Left kidney (tissue), 2 donors: ENCODE measurements around the gene IFFO2. TPM values are rescaled to one million over a fixed set of nuclear protein-coding genes. Genes with fewer than 3 reads are reported as not detected.

Source experiments
- DNase-seq: peaks from one replicate; pipeline ENCODE4 v3.0.0-alpha.2; 2013
- polyA plus RNA-seq: library from polyadenylated mRNA; unstranded; fragments of 120-200 nt; gene quantifications from one replicate; pipeline ENCODE4 v1.2.1, GENCODE V29; 2013; ENCODE audit not compliant: insufficient read length

Gene IFFO2
- polyA plus RNA-seq, 1 donor, result 26.6 TPM

DNA sequence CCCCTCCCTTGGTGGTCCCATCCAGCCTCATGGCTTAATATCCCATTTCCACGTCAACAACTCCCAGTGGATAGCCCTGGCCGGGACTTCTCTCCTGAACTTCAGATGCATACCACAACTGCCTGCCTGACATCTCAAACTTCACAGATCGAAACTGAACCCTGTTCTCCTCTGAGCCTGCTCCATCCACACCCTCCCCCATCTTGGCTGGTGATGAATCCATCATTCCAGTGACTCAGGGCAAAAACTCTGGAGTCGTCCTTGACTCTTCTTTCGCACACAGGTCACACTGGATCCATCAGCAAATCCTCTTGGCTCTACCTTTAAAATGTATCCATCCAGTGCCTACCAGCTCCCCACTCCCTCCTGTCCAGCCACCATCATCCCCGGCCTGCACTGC is 100.9 kb downstream of the IFFO2 start:
- DNase-seq, result no peak

GRCh38 chr1:18854331-18855025 is 102.0 kb downstream of the IFFO2 start:
- no peak for DNase-seq

Other genes starting within 250 kb of the IFFO2 start
- gene TAS1R2, start 97.0 kb downstream of the IFFO2 start, polyA plus RNA-seq, result not detected
- gene ALDH4A1, start 54.1 kb downstream of the IFFO2 start, polyA plus RNA-seq, result 52.4 TPM